GM23248 (cell line): ENCODE results near the gene MSH3.
"Not testable (repeated sequence)": the region's sequence is repeated elsewhere in the genome, so short reads cannot be mapped to it uniquely, and the experiment has no call there.

Source experiments
- EZH2 ChIP-seq: fragments of 200-600 bp; sonication (generic); IDR thresholded peaks from 2 replicates; pipeline ENCODE4 v1.6.1; 2018; ENCODE audit warnings: antibody characterized with exemption, mild to moderate bottlenecking; ENCODE audit not compliant: insufficient read depth, poor library complexity, severe bottlenecking
- EZH2phosphoT487 ChIP-seq: fragments of 200-600 bp; sonication (generic); IDR thresholded peaks from 2 replicates; pipeline ENCODE4 v1.6.1; 2018; ENCODE audit warnings: antibody characterized with exemption, moderate library complexity, mild to moderate bottlenecking, low read depth; ENCODE audit not compliant: insufficient read depth

DNA sequence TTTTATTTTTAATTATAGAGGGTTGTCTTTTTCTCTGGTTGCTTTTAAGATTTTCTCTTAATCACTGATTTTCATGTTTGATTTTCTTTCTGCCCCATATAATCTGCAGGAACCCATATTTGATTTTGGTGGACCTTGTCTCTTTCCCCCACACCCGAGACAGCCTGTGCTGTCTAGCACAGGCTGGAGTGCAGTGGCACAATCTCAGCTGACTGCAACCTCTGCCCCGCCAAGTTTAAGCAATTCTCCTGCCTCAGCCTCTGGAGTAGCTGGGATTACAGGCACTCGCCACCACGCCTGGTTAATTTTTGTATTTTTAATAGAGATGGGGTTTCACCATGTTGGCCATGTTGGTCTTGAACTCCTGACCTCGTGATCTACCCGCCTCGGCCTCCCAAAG lies 6.2 kb downstream of the MSH3 start:
- TF ChIP-seq EZH2, EZH2phosphoT487: not testable (repeated sequence)
